NOMO-1 (cell line): ENCODE results near the gene B4GALT5.
"Not testable (repeated sequence)": the region's sequence is repeated elsewhere in the genome, so short reads cannot be mapped to it uniquely, and the experiment has no call there.

Experiments used
- DNase-seq, 2 experiments: peaks; one replicate each; lab custom pipeline; 2025; ENCODE audit not compliant: unreplicated experiment in 2 of 2; lab: John Stamatoyannopoulos, UW

The B4GALT5 gene

GRCh38 chr20:49713753-49714712 is at the start of gene B4GALT5:
TSS of gene B4GALT5 (minus strand) at chr20:49713878. CDS start at chr20:49713690, 188 bp downstream.
- peak; percentile 71 to 85 for DNase-seq

- DNase-seq, result no peak
Observed at GRCh38 chr20:49762940-49763766, 49.5 kb upstream of the B4GALT5 start.

- DNase-seq, result not testable (repeated sequence)
Observed at GRCh38 chr20:49761888-49762287, 48.2 kb upstream of the B4GALT5 start.

- no peak for DNase-seq
Observed at GRCh38 chr20:49759266-49759950, 45.7 kb upstream of the B4GALT5 start.

GRCh38 chr20:49758781-49759180 is 45.1 kb upstream of the B4GALT5 start:
- no peak for DNase-seq

GRCh38 chr20:49757597-49757996 is 43.9 kb upstream of the B4GALT5 start:
- no peak for DNase-seq

- DNase-seq, result no peak
Observed at GRCh38 chr20:49756241-49756640, 42.6 kb upstream of the B4GALT5 start.

GRCh38 chr20:49754596-49754995 is 40.9 kb upstream of the B4GALT5 start:
- DNase-seq, result no peak

GRCh38 chr20:49753133-49753532 is 39.5 kb upstream of the B4GALT5 start:
- DNase-seq, result no peak

- no peak for DNase-seq
Observed at GRCh38 chr20:49752201-49752903, 38.7 kb upstream of the B4GALT5 start.

- DNase-seq, result no peak
Observed at GRCh38 chr20:49751397-49751736, 37.7 kb upstream of the B4GALT5 start.

- peak; percentile 31 to 39 for DNase-seq
Observed at GRCh38 chr20:49750611-49751396, 37.1 kb upstream of the B4GALT5 start.

- no peak for DNase-seq
Observed at GRCh38 chr20:49749625-49750024, 35.9 kb upstream of the B4GALT5 start.

GRCh38 chr20:49748525-49748838 is 34.8 kb upstream of the B4GALT5 start:
- DNase-seq, result no peak

- DNase-seq, result no peak
Observed at GRCh38 chr20:49747707-49748524, 34.2 kb upstream of the B4GALT5 start.

- no peak for DNase-seq
Observed at GRCh38 chr20:49742948-49743347, 29.3 kb upstream of the B4GALT5 start.

GRCh38 chr20:49741977-49742376 is 28.3 kb upstream of the B4GALT5 start:
- DNase-seq, result no peak

GRCh38 chr20:49740807-49741206 is 27.1 kb upstream of the B4GALT5 start:
- DNase-seq, result no peak

GRCh38 chr20:49739042-49739441 is 25.4 kb upstream of the B4GALT5 start:
- DNase-seq, result no peak
